ENCODE results near the gene ZFP37.
"Not testable (repeated sequence)": the region's sequence is repeated elsewhere in the genome, so short reads cannot be mapped to it uniquely, and the experiment has no call there.

The ZFP37 gene

GRCh38 chr9:113056191-113057106, at the start of gene ZFP37:
Gene ZFP37, minus strand, starts transcription at chr9:113056724. Its CDS starts 36 bp downstream, at chr9:113056688.
- peak; percentile 34 to 67 (median 58) for DNase-seq (ENCODE audit: low read depth in 4 of 4, low spot score in 1 of 4)

DNA sequence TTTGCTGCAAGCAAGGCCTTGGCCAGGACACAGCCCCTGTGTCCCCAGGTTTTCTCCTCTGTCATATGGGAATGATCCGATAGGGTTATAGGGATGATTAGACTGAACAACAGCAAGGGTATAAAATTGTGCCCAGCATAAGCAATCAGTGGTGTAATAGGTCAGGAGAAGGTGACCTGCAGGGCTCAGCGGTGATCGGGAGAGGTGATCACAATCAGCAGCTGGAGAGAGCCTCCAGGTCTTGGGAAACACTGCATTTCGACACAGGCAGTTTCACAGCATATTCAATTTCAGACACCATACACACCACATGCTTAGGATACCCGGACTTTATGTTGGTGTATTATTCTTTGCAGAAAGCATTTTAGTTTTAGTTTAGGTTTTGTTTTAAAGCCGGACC, 48.8 kb upstream of the ZFP37 start:
- not testable (repeated sequence) for DNase-seq (ENCODE audit: low read depth in 4 of 4, low spot score in 1 of 4)

DNA sequence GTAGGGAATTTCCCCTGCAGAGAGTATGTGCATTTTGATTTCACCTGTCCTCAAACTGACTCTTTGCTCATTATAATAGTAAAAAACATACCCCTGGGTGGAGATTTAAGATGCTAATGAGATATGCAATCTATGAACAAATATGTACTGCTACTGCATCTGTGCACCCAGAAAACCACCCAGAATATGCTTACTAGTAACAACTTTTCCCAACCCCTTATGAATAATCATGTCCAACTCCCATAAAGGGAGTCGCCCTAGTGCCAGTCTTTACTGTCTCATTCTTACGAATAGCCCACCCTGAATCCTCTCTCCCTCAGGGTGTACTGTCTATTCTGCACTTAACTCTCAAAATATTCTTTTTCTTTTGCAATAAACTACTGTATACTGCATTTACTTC, 39.0 kb upstream of the ZFP37 start:
- no peak for DNase-seq (ENCODE audit: low read depth in 4 of 4, low spot score in 1 of 4)

GRCh38 chr9:113089924-113090323, 33.4 kb upstream of the ZFP37 start:
- DNase-seq (ENCODE audit: low read depth in 4 of 4, low spot score in 1 of 4) = not testable (repeated sequence)

DNA sequence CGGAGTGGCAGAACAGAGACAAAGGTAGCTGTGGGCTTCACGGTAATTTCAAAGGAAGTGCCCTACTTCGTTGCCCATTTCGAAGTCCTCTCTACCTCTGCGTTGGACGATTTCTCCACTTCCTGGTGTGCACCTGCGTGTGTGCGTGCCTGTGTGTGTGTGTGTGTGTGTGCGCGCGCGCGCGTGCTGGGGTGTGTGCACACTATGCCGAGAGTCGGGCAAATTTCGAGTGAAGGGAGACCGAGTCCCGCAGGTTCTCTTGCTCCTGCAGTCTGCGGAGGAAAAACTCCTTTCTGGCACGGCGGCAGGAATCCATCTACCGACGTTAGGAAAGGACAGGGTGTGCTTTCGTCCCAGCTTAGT, 32.6 kb upstream of the ZFP37 start:
- not testable (repeated sequence) for DNase-seq (ENCODE audit: low read depth in 4 of 4, low spot score in 1 of 4)

- not testable (repeated sequence) for DNase-seq (ENCODE audit: low read depth in 4 of 4, low spot score in 1 of 4)
These were observed 32.1 kb upstream of the ZFP37 start for GRCh38 chr9:113088456-113089142.

GRCh38 chr9:113062932-113063310, 6.4 kb upstream of the ZFP37 start:
- not testable (repeated sequence) for DNase-seq (ENCODE audit: low read depth in 4 of 4, low spot score in 1 of 4)

GRCh38 chr9:113062256-113062931, 5.9 kb upstream of the ZFP37 start:
- DNase-seq (ENCODE audit: low read depth in 4 of 4, low spot score in 1 of 4) = not testable (repeated sequence)

DNA sequence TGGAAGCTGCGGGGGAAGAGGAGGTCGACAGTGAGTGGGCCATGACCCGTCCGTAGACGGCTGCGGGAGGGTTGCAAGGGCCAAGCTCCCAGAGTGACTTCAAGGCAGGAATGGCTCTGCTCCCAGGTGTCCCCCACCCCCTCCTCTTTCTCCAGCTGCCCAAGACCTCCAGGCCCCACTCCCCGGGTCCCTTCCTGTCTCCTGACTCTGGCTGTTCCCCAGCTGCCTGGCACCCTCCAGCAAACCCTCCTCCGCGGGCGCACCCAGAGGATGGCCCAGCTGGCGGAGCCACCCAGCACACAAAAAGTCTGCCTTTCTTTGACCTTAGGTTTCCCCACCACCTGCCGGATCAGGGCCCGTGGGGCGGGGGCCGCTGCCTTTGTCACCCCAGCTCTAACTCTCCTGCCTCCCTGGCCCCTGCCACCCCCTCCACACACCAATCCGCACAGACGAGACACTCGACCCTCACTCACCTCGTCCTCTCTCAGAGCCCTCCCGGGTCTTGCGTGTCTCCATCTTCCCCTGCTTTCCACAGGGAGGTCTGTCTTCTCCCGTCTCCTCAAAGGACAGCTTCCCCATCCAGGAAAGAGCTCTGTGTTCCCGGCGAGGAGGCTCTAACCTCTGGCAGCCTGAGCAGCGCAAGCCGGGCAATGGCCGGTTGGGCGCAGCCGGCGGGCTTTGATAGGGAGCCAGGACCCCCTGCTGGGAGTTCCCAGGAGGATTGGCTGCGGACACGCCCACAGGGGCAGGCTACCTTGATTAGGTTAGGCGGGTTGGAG, 4.7 kb upstream of the ZFP37 start:
- not testable (repeated sequence) for DNase-seq (ENCODE audit: low read depth in 4 of 4, low spot score in 1 of 4)

- not testable (repeated sequence) for DNase-seq (ENCODE audit: low read depth in 4 of 4, low spot score in 1 of 4)
These were observed 3.2 kb upstream of the ZFP37 start for GRCh38 chr9:113059581-113060284.

DNA sequence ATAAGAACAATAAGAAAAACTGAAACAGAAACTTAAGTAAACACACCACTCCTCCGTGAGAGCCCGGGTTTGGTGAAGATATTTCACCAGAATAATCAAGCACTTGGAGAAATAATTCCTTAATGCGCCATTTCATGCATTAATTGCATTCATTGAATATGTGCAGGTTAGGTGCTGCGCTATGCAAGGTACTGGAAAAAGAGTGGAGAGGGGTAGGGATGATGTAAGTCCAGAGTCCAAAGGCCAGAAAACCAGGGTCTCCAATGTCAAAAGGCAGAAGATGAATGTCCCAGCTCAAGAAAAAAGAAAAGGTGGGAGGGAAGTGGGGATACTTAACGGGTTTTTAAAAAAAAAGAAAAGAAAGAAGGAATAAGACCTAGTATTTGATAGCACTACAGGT, 669 bp upstream of the ZFP37 start:
- no peak for DNase-seq (ENCODE audit: low read depth in 4 of 4, low spot score in 1 of 4)

DNA sequence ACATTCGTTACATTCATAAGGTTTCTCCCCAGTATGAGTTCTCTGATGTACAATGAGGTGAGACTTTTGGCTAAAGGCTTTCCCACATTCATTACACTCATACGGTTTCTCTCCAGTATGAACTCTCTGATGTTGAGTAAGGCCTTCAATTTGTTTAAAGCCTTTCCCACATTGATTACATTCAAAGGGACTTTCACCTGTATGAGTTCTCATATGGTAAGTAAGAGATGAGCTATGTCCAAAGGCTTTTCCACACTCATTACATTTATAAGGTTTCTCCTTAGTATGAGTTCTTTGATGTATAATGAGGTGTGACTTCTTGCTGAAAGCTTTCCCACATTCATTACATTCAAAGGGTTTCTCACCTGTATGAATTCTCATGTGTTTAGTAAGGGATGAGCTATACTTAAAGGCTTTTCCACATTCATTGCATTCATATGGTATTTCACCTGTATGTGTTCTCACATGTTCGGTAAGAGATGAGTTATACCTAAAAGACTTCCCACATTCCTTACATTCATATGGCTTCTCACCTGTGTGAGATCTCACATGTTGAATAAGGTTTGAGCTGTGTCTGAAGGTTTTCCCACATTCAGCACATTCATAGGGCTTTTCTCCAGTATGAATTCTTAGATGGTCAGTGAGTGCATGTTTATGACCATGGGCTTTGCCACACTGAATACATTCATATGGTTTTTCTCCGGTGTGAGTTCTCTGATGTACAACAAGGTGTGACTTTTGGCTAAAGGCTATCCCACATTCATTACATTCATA, 13.5 kb downstream of the ZFP37 start:
- DNase-seq (ENCODE audit: low read depth in 4 of 4, low spot score in 1 of 4) = no peak

GRCh38 chr9:113026200-113026599, 30.3 kb downstream of the ZFP37 start:
- DNase-seq (ENCODE audit: low read depth in 4 of 4, low spot score in 1 of 4) = no peak

DNA sequence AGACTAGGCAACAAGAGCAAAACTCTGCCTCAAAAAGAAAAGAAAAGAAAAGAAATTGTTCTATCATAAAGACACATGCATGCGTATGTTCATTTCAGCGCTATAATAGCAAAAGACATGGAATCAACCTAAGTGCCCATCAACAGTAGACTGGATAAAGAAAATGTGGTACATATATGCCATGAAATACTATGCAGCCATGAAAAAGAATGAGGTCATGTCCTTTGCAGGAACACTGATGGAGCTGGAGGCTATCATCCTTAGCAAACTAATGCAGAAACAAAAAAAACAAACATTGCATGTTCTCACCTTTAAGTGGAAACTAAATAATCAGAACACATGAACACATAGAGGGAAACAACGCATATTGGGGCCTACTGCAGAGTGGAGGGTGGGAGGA, 38.3 kb downstream of the ZFP37 start:
- no peak for DNase-seq (ENCODE audit: low read depth in 4 of 4, low spot score in 1 of 4)

GRCh38 chr9:113012492-113012891, 44.0 kb downstream of the ZFP37 start:
- DNase-seq (ENCODE audit: low read depth in 4 of 4, low spot score in 1 of 4) = no peak

GRCh38 chr9:113011911-113012381, 44.6 kb downstream of the ZFP37 start, which contains the start of gene ZNF883:
Gene ZNF883, minus strand, starts transcription at chr9:113012192.
- peak in 1 of 4 experiments; percentile 14 for DNase-seq (ENCODE audit: low read depth in 4 of 4, low spot score in 1 of 4)

DNA sequence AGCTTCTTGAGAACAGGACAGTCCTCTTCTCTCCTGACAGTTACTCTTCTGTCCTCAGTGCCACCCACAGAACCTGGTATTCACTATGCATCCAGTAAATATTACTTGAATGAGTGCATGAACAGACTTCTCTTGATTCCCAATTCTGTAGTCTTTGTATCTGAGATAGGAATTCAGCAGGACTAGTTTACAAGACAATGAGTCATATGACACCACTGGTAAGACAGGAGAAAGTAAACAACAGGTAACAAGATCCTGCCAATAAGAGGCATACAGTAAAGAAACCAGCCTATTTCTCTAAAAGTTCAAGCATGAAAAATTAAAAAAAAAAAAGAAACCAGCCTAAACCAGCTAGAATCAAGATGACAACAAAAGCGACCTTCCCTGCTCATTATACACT, 50.7 kb downstream of the ZFP37 start:
- DNase-seq (ENCODE audit: low read depth in 4 of 4, low spot score in 1 of 4) = no peak

DNA sequence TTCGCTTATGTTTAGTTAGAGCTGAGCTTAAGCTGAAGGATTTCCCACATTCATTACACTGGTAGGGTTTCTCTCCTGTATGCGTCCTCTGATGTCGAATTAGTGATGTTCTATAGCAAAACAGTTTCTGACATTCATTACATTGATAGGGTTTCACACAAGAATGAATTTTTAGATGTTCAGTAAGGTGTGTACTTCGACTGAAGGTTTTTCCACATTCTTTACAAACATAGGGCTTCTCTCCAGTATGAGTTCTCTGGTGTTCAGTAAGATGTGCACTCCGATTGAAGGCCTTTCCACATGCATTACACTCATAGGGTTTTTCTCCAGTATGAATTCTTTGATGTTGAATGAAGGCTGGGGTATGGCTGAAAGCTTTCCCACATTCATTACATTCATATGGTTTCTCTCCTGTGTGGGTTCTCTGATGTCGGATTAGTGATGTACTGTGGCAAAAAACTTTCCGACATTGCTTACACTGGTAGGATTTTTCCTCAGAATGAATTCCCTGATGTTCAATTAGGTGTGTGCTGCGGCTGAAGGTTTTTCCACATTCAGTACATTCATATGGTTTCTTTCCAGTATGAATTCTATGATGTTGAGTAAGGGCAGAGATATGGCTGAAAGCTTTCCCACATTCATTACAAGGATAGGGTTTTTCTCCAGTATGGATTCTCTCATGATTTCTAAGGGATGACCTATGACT, 59.1 kb downstream of the ZFP37 start:
- no peak for DNase-seq (ENCODE audit: low read depth in 4 of 4, low spot score in 1 of 4)
